Activated T-cell treated with anti-CD3 and anti-CD28 coated beads, Interleukin-2, amount 50 U/mL, for 48 hours (primary cell): ENCODE measurements around the gene CCBE1.
"Not testable (repeated sequence)": the region's sequence is repeated elsewhere in the genome, so short reads cannot be mapped to it uniquely, and the experiment has no call there.

Source experiments
- DNase-seq, 2 experiments: peaks; one replicate each; pipeline ENCODE4 v3.0.0-alpha.2; 2020

The CCBE1 gene

DNA sequence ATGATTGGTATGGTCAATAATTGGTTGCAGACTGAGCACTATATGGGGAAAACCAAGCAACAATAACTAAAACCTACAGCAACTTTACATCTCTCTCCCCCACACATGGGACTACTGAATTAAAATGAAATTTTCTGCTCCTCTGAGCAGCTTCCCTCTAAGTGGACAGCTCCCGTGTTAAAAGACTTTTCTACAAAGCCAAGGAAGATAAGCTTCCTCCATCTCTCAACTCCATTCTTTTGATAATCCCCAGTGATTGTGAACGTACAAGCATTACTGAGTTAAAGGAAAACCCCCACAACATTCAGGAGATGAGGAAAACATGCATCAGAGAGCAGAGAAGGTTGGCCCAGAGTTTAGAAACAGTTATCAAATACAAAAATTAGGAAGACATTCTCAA lies 21.9 kb downstream of the CCBE1 start:
- DNase-seq, result no peak

DNA sequence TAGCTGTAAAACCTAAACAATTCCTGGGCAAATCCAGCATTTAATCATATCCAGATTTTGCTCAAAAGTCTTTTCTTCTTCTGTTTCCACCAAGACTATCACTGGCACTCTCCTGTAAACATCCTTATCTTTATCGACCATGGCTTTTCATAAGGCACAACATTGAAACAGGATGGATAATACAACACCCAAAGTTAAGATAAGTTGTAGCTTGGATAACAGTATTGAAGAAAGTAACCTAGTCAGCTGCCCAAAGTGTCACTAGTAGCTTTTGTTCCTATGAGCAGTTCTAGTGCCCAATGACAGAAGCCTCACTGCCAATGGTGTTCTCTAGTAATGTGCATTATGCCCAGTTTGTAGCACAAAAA lies 22.3 kb downstream of the CCBE1 start:
- no peak for DNase-seq

DNA sequence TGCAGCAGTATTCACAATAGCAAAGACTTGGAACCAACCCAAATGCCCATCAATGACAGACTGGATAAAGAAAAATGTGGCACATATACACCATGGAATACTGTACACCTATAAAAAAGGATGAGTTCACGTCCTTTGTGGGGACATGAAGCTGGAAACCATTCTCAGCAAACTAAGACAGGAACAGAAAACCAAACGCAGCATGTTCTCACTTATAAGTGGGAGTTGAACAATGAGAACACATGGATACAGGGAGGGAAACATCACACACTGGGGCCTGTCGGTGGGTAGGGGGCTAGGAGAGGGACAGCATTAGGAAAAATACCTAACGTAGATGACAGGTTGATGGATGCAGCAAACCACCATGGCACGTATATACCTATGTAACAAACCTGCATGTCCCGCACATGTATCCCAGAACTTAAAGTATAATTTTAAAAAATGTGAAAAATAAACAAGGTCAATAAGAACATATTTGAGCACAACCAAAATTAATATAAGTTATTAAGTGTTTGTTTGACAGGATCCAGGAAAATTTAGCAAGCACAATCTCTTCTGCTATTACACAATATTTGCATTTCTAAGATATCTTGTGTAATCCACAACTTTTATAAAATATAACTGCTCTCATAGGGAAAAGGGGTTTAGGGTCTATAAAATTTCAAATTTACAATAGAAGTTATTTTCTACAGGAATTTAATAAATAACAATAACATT lies 22.9 kb downstream of the CCBE1 start:
- no peak for DNase-seq

DNA sequence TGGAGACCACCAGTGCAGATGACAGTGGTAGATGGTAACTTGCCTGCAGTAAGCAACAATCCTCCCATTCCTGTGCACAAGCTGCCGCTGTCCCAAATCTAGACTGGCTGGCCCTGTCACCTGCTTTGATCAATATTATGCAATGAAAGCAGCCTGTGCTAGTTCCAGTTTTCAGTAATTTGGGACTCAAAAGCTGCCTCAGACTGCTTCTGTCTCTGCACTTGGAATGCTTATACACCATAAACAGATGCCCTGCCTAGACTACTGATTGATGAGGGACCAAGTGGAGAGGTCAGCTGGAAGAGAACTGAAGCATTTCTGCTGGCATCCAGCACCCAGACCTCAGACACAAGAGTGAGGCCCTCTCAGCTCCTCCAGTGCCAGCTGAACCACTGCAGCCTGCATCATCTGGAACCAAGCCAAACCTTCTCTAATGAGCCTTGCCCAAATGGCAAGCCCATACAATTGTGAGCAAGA lies 24.9 kb downstream of the CCBE1 start:
- DNase-seq, result no peak

DNA sequence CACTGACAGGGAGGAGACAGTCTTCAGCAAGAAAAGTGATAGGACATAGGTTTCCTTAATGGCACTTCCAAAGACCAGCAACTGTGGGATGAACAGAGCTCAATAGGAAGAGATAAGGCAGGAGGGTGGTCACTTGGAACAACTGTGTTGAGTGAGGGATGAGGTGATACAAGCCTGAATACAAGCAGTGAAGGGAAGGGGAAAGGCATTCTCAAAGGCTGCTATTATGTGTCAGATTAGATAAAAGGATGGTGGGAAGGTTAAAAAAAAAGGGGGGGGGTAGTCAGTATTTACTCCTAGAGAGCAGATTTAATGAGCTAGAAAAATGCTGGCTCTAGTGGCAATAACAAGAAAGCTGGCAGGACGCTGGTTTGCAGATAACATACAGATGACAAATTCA lies 25.7 kb downstream of the CCBE1 start:
- DNase-seq, result no peak

DNA sequence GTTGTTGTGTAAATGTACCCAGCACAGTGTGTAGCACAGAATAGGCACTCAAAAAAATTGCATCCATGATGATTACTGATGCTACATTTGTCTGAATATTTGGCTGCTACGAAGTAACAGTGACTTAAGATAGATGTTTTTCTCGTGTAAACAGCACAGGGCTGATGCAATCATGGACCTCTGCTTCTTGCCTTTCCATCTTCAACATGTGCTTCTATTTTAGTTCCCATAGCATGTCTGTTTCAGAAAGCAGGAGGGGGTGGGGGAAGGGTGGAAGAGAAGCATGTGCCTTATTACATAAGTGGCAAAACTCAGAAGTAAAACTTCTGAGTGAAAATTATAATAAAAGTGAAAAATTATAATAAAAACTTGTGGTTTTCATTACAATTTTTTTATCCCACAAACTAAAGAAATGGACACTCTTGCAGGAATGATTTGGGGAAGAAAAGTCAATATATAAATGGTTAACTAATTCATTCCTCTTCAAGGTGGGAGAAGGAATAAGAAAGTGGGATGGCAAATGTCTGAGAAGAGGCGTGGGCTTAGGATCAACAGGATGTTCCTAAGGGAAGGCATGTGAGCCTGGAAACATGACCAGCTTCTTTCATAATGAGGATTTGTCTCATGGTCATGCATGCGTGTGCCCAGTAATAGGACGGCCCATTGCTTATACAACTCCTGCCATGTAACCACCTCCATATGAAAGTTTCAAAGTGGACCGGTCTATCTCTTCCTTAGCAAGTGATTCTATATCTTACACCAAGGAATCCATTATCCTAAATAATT lies 27.2 kb downstream of the CCBE1 start:
- no peak for DNase-seq

DNA sequence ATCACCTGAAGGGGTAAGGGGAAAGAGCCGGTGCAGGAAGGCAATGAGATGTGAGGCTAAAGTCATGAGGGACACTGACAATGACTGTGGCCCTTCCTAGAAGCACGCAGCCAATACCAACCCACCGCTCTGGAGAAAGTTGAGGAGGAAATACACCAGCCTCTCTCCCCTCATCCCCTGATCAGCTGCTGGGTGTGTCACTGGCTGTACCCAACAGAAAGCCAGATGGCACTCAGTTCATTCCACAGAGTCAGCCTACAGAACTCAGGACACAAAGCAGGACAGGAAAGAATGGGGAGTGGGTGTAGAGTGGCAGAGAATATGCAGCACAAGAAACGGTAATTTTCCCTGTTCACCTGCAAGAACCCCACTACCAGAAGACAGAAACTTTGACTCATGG lies 29.7 kb downstream of the CCBE1 start:
- no peak for DNase-seq

DNA sequence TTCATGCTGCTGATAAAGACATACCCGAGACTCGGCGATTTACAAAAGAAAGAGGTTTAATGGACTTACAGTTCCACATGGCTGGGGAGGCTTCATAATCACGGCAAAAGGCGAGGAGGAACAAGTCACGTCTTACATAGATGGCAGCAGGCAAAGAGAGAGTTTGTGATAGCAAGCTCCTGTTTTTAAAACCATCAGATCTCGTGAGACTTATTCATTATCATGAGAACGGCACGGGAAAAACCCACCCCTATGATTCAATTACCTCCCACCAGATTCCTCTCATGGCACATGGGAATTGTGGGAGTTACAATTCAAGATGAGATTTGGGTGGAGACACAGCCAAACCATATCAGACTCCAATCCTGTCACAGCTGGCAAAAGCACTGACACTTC lies 31.2 kb downstream of the CCBE1 start:
- DNase-seq, result not testable (repeated sequence)

DNA sequence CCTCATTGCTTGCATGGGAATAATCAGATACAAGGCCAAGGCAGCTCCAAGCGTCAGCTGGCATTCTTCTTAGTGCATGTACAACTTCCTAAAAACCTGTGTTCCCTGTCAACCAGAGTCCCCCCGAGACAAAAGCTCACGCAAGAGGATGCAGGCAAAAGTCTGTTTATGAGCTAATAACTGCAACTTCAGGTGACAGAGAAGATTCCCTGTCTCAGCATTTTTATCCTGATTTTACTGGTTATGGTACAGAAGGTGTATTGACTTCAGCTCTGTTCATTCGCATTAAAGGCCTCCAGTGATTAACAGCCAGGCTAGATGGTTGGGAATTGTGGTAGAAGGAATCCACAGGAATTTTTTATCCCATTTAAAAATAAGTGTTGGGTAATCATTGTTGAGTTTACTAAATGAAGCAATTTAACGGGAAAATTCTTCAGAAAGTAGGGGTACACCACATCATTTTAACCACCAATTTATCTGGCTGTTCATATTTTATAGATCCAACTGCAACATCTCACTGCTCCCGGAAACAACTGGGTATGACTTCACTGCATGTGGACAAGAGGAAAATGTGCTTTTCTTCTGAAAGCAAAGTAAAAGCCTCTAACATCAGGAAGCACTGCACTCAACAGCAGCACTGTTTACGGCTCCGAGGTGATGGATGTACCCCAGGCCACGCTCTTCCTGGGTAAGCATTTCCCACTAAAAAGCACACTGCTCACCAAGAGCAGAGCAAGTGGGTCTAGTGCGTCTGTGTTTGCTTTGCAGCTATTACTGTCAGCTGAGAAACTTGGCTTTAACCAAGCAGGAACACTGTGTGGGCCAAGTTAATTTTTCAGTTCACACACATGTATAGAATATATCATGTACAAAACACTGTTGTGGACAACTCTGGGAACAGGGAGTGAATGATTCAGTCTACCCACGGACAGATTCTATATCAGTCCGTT lies 31.9 kb downstream of the CCBE1 start:
- no peak for DNase-seq

DNA sequence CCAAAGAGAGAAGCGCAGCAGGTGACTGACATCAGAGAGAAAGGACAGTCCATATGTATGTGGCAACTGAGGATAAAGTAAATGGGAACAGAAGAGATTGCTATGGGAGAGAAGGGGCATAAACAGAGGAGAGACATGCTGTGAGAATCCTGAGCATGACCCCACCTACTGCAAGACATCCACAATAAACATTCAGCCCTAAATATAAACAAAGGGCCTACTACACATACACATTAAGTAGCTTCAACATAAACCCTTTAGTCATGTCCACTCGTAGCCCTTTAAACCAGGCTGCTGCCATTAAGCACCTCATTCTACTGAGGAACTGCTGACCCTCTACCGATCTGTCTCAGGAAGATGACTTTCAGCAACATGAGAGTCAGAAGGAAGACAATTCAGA lies 32.9 kb downstream of the CCBE1 start:
- no peak for DNase-seq

DNA sequence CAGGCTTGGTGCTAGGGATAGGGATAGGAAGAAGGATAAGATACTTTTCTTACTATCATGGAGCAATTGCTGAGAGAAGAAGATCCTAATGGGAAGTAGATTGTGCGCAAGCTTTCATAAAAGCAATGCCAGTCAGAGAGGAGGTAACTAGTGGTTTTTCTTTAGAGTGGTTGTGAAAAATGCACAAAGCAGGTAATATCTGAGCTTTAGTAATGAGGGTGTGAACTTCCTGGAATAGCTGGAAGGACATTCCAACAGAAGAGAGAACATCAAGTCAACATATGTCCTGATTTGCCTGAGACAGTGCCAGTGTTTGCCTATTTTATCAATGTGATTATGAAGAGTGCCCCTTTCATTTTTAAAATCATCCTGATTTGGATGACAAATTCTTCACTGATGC lies 34.1 kb downstream of the CCBE1 start:
- no peak for DNase-seq

DNA sequence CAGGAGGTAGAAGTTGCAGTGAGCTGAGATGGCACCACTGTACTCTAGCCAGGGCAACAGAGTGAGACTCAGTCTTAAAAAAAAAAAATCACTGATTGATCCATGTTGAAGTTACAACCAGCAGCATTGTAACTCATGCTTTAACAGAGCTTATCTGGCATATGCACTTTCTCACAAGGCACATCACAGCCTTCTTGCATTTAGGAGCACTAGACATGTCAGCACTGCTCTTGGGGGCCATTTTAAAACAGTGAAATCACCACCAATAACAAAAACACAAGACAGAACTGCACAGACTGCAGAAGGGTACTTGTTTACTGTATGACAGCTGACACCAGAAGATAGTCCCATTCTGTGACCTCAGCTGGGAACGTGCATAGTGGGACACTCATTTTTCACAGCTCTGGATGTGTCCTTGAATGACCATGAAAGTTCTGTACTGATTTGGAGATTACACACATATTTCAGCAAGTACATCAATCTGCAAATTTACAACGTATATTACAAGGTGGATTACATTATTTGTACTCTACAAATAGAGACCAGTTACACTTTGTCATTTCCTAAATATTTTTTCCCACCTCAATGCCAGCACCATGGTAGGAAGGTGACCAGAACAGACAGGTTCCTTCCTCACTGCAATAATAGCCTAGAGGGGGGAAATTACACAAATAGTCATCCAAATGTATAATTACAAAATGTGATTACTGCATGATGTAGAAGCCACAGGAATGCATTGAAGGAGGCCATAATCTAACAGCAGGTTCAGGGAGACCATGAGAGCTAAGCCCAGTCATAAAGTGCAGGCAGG lies 35.1 kb downstream of the CCBE1 start:
- no peak for DNase-seq

DNA sequence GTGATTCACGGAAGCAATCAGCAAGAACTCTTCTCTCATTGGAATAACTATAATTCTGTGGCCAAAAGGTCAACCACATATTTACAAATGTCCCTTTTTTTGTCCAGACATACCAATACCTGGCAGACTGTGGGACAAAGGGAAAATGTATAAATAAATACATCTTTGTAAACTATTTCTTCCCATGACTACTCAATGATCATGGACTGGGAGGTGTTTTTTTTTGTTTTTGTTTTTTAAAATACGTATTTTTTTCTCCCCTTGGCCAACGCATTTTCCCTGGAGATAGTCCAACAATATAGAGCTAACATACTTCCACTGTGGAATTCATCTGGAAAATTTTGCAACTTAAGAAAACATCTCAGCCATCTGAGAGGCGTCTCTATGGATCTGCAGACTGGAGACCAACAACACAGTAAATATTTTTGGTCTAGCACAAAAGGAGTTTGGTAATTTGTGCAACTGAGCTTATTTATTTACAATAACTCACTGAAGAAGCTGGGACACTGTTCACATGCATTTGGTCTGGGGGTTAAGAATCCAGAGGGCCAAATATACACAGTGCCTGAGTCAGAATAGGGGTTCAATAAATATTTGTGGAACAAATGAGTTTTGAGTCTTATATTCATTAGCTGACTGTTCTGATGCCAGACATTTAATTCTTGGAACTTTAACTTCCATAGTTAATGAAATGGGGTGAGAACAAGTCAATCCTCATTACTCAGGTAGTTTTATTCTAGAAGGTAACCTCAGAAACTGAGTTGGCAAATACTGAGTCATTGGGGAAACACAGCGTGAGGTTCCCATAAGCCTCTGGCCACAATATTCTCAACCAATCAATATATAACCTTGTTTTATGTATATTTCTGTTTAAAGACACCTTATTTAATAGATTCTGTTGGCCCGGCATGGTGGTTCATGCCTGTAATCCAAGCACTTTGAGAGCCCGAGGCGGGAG lies 36.2 kb downstream of the CCBE1 start:
- no peak for DNase-seq

DNA sequence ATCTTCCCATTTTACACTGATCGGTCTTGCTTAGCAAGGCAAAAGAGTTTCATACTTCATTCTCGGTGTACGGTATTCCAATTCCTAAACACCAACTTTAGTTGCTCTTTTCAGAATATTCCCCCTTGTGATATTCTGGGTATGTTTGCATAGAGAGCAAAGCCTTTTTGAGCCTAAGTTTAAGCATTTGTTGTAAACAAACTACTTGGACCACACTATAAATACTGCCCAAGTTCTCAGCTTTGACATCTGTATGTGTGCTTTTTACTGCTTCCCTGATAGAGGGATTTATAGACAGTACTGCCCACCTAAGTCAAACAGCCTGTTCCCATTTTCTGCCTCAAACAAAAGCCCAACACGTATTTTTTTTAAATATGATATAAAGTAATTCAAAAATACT lies 36.9 kb downstream of the CCBE1 start:
- no peak for DNase-seq

DNA sequence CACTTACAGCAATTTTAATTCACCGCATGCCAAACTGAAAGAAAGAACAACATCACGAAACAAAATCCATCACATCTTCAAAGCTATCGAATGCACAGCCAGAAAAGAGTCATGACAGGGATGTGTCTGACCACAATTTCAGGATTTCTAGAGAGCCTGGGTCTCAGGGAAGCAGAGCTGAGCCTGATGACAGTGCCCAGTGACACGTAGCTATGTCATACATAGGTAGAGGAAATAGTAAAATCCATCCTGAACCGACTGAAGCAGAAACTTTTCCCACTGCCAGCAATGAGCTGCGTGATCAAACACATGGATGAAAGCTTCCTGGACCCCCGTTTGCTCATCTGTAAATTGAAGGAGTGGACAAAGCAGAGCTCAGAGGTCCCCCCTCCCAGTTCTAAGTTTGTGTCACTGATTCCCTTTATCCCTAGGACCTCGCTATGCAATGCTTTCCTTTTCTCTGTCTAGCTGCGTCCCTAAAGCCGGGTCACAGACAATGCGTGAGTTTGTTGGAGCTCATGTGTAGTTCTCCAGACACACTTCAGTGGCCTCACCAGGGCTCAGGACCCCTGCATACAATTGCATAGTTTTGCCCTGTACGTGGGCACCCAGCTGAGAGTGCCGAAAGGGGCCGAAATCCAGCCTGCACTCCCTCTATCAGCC lies 37.6 kb downstream of the CCBE1 start:
- no peak for DNase-seq

DNA sequence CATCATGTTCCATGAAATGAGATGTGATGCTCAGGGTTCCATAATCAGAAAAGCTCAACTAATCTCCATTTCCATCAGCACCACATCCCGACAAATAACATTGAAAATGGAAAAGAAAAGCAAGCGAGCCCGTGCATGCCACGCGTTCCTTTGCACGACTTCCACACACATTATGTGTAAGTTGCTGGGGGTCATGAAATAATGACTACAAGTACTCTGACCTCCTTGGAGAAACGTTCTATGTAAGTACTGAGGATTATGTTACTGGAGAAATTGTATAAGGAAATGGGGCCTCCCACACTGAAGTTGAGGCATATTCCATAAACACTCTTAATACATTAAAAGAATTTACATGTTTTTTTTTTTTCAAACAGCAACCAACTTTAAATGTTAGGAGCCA lies 38.3 kb downstream of the CCBE1 start:
- no peak for DNase-seq

DNA sequence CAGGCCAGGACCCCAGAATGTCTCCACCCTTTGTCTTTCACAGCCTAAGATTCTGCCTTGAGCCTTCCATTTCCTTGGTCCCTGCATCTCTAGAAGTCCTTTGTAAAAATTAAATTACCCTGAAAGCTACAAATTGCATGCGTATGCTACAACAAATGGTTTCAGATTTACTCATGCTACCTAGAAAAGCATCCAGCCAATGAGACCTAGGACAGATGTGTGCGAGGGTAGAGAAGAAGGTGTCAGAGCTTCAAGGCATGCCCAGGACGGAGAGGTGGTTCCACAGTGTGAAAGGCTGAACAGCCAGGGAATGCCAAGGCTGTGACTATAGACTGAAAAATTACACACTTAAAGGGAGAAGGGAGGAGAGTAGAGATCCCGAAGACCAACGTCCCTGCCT lies 40.2 kb downstream of the CCBE1 start:
- no peak for DNase-seq

DNA sequence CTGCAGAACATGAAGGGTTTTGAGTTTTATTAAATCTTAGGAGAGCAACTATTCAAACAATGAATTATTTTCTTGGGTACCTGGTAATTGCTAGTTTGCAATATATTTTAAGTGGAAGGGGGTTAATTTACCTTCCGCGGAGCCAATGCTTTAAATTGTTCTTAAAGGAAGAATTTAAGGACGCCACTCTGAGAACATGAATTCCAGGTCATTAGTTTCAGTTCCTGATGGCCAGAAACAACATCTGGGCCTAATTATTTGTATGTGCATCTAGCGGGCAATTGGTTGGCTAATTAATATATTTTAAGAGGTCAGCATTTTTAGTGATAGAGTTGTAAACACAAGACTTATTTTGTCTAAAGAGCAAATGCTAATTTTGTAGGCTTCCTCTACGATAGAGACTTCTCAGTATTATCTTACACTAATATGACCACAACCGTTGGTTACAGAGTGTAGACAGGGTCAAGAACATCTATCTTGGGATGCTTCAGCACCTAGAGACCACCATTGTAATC lies 40.8 kb downstream of the CCBE1 start:
- no peak for DNase-seq

DNA sequence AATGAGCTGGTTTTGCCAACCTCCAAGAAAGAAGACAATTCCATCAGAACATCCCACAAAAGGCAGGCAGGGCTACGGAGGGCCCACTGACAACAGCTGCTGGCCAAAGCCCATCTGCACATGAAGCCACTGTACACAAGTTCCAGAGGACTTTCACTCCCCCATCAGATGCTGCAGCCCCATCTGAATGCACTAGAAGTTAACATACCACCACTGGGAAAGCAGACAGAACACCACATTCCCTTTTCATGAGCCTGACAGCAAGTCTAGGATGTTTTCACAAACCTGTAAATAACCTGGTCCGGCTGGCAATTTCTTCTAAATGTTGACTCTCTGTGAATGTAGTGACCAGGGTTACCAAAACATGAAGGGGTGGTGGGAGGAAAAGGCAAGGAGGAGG lies 41.5 kb downstream of the CCBE1 start:
- DNase-seq, result no peak

DNA sequence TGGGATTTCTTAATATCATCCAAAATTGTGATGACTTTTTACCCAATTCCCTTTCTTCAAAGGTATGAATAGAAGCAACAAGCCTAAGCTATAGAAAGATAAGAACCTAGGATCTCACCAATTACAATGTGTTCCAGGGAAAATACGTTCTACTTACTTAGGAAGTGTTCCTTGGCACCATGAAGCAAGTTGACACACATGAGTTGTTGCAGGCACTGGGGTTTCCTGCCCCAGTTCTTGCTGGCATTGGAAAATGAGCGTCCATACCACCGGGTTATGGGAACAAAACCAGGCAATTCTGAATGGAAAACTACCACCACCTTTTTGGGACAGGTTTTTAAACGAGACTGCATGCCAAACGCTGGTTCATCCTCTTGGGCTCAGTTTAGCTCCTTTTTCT lies 46.2 kb downstream of the CCBE1 start:
- DNase-seq, result no peak
